ENCODE results near the gene VPS16. TPM values are rescaled to one million over a fixed set of nuclear protein-coding genes. Genes with fewer than 3 reads are reported as not detected.
A peak's percentile ranks its signal among the peaks of the same experiment; 100 is the strongest.

The VPS16 gene
- total RNA-seq, 1 donor from 2014 or later, result 35.8 TPM

GRCh38 chr20:2816583-2817340 is 23.8 kb upstream of the VPS16 start:
- no peak overlapping the region for H3K4me3 ChIP-seq
- TF ChIP-seq, protein P1, sequence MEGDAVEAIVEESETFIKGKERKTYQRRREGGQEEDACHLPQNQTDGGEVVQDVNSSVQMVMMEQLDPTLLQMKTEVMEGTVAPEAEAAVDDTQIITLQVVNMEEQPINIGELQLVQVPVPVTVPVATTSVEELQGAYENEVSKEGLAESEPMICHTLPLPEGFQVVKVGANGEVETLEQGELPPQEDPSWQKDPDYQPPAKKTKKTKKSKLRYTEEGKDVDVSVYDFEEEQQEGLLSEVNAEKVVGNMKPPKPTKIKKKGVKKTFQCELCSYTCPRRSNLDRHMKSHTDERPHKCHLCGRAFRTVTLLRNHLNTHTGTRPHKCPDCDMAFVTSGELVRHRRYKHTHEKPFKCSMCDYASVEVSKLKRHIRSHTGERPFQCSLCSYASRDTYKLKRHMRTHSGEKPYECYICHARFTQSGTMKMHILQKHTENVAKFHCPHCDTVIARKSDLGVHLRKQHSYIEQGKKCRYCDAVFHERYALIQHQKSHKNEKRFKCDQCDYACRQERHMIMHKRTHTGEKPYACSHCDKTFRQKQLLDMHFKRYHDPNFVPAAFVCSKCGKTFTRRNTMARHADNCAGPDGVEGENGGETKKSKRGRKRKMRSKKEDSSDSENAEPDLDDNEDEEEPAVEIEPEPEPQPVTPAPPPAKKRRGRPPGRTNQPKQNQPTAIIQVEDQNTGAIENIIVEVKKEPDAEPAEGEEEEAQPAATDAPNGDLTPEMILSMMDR (IDR thresholded peaks at IDR 0.05), result no peak
- H3K4me1 ChIP-seq, result no peaks in the 10 kb centered on the region
- H3K27me3 ChIP-seq (ENCODE audit: low read depth), result peaks cover 26% of the 10 kb centered on the region
- H3K36me3 ChIP-seq, result no peaks in the 10 kb centered on the region
- intact Hi-C loops (cut with DNase I), result no loop called here
- no peak for ATAC-seq
- H3K9me3 ChIP-seq, result peaks cover 6% of the 10 kb centered on the region
- H3K27ac ChIP-seq, result no peak overlapping the region
- no peak for DNase-seq

GRCh38 chr20:2817341-2817726 is 23.2 kb upstream of the VPS16 start:
- H3K4me1 ChIP-seq, result no peaks in the 10 kb centered on the region
- no peak overlapping the region for H3K27ac ChIP-seq
- H3K27me3 ChIP-seq (ENCODE audit: low read depth), result peaks cover 31% of the 10 kb centered on the region
- no peaks in the 10 kb centered on the region for H3K36me3 ChIP-seq
- ATAC-seq (no peak), DNase-seq (no peak)
- no peak overlapping the region for H3K4me3 ChIP-seq
- TF ChIP-seq, protein P1 (IDR thresholded peaks at IDR 0.05), result no peak
- H3K9me3 ChIP-seq, result peaks cover 6% of the 10 kb centered on the region
- intact Hi-C loops (cut with DNase I), result no loop called here

GRCh38 chr20:2817891-2818595 is 22.5 kb upstream of the VPS16 start:
- TF ChIP-seq, protein P1 (IDR thresholded peaks at IDR 0.05), result no peak
- peaks cover 31% of the 10 kb centered on the region for H3K27me3 ChIP-seq (ENCODE audit: low read depth)
- H3K4me1 ChIP-seq, result no peaks in the 10 kb centered on the region
- no peak overlapping the region for H3K4me3 ChIP-seq
- no peak for DNase-seq
- intact Hi-C loops (cut with DNase I), result no loop called here
- H3K27ac ChIP-seq, result no peak overlapping the region
- no peaks in the 10 kb centered on the region for H3K36me3 ChIP-seq
- no peaks in the 10 kb centered on the region for H3K9me3 ChIP-seq
- no peak for ATAC-seq

GRCh38 chr20:2820084-2820895 is 20.3 kb upstream of the VPS16 start:
- Histone ChIP-seq H3K4me3 (no peak overlapping the region), H3K27me3 (ENCODE audit: low read depth) (peaks cover 31% of the 10 kb centered on the region)
- DNase-seq, result no peak

More at GRCh38 chr20:2820084-2820895, 20.3 kb upstream of the VPS16 start:
- Histone ChIP-seq H3K36me3 (no peaks in the 10 kb centered on the region), H3K4me1 (no peaks in the 10 kb centered on the region), H3K27ac (no peak overlapping the region), H3K9me3 (no peaks in the 10 kb centered on the region)
- ATAC-seq, result peak; percentile 43 to 44
- intact Hi-C loops (cut with DNase I), result no loop called here
- TF ChIP-seq, protein P1 (IDR thresholded peaks at IDR 0.05), result no peak

All from lower lobe of right lung (tissue), 2 donors.